ENCODE data around the gene PLXDC1. TPM values are rescaled to one million over a fixed set of nuclear protein-coding genes. Genes with fewer than 3 reads are reported as not detected.
A peak's percentile ranks its signal among the peaks of the same experiment; 100 is the strongest.

PLXDC1 gene
- total RNA-seq, 1 donor from 2014 or later, result 12.2 TPM

GRCh38 chr17:39139561-39139960 is 11.9 kb downstream of the PLXDC1 start:
- DNase-seq, result no peak
- TF ChIP-seq CTCF (IDR thresholded peaks at IDR 0.05; ENCODE audit: borderline replicate concordance), result no peak
- Histone ChIP-seq H3K27ac (replicated peaks) (peak overlapping the region; percentile 71), H3K4me1 (peaks cover 33% of the 10 kb centered on the region), H3K36me3 (no peaks in the 10 kb centered on the region), H3K9me3 (replicated peaks) (peaks cover 6% of the 10 kb centered on the region), H3K4me3 (no peak overlapping the region), H3K27me3 (ENCODE audit: low read depth) (no peaks in the 10 kb centered on the region)
- intact Hi-C loops (cut with micrococcal nuclease), result no loop called here

GRCh38 chr17:39139161-39139511 is 12.3 kb downstream of the PLXDC1 start:
- TF ChIP-seq CTCF (IDR thresholded peaks at IDR 0.05; ENCODE audit: borderline replicate concordance), result no peak

GRCh38 chr17:39138431-39139160 is 12.8 kb downstream of the PLXDC1 start:
- no peak for TF ChIP-seq CTCF (IDR thresholded peaks at IDR 0.05; ENCODE audit: borderline replicate concordance)
- H3K4me1 ChIP-seq, result peaks cover 23% of the 10 kb centered on the region
- intact Hi-C loops (cut with micrococcal nuclease), result no loop called here
- H3K4me3 ChIP-seq, result no peak overlapping the region
- H3K36me3 ChIP-seq, result no peaks in the 10 kb centered on the region
- peaks cover 6% of the 10 kb centered on the region for H3K9me3 ChIP-seq (replicated peaks)
- H3K27ac ChIP-seq (replicated peaks), result peak overlapping the region; percentile 71
- no peak for DNase-seq
- H3K27me3 ChIP-seq (ENCODE audit: low read depth), result no peaks in the 10 kb centered on the region

More at GRCh38 chr17:39139161-39139511, 12.3 kb downstream of the PLXDC1 start:
- peak overlapping the region; percentile 71 for H3K27ac ChIP-seq (replicated peaks)
- intact Hi-C loops (cut with micrococcal nuclease), result no loop called here
- H3K9me3 ChIP-seq (replicated peaks), result peaks cover 6% of the 10 kb centered on the region
- no peaks in the 10 kb centered on the region for H3K36me3 ChIP-seq
- DNase-seq, result no peak
- H3K27me3 ChIP-seq (ENCODE audit: low read depth), result no peaks in the 10 kb centered on the region
- H3K4me1 ChIP-seq, result peaks cover 29% of the 10 kb centered on the region
- H3K4me3 ChIP-seq, result no peak overlapping the region

- peaks cover 27% of the 10 kb centered on the region for H3K4me1 ChIP-seq
- no peak for DNase-seq
- no peaks in the 10 kb centered on the region for H3K36me3 ChIP-seq
- H3K4me3 ChIP-seq, result no peak overlapping the region
- peak overlapping the region; percentile 46 for H3K27ac ChIP-seq (replicated peaks)
- H3K27me3 ChIP-seq (ENCODE audit: low read depth), result no peaks in the 10 kb centered on the region
- no peak for TF ChIP-seq CTCF (IDR thresholded peaks at IDR 0.05; ENCODE audit: borderline replicate concordance)
- intact Hi-C loops (cut with micrococcal nuclease), result no loop called here
- H3K9me3 ChIP-seq (replicated peaks), result no peaks in the 10 kb centered on the region
These were observed 16.6 kb downstream of the PLXDC1 start for GRCh38 chr17:39134878-39135277.

- Histone ChIP-seq H3K9me3 (replicated peaks) (no peaks in the 10 kb centered on the region), H3K4me3 (no peak overlapping the region), H3K27me3 (ENCODE audit: low read depth) (peaks cover 4% of the 10 kb centered on the region), H3K4me1 (peaks cover 22% of the 10 kb centered on the region), H3K36me3 (no peaks in the 10 kb centered on the region), H3K27ac (replicated peaks) (peak overlapping the region; percentile 66)
- intact Hi-C loops (cut with micrococcal nuclease), result no loop called here
- TF ChIP-seq CTCF (IDR thresholded peaks at IDR 0.05; ENCODE audit: borderline replicate concordance), result no peak
- no peak for DNase-seq
These were observed 19.2 kb downstream of the PLXDC1 start for GRCh38 chr17:39132192-39132610.

Data from left ventricle myocardium inferior (tissue), 1 donor.